Loucy (cell line): ENCODE measurements around the gene MYCBPAP.

Source experiments
- CTCF ChIP-seq: fragments of 200-600 bp; sonication (generic); conservative IDR thresholded peaks from 2 replicates; pipeline ENCODE4 v1.5.1; 2014; ENCODE audit warnings: mild to moderate bottlenecking, antibody characterized with exemption, low read length
- EZH2phosphoT487 ChIP-seq: fragments of 200-600 bp; IDR thresholded peaks from 2 replicates; pipeline ENCODE4 v1.6.1; 2018; ENCODE audit warnings: antibody characterized with exemption, mild to moderate bottlenecking, moderate library complexity, borderline replicate concordance

- TF ChIP-seq CTCF (no peak), EZH2phosphoT487 (no peak)
These were observed 61.8 kb downstream of the MYCBPAP start for GRCh38 chr17:50570032-50570431.
